NCI-H524 treated with DMSO at 0.1 percent for 48 hours (cell line): Measurements from ENCODE around the gene ALDH8A1.

Experiments used
- DNase-seq: peaks from one replicate; lab custom pipeline; 2025; lab: John Stamatoyannopoulos, UW

Gene ALDH8A1

DNA sequence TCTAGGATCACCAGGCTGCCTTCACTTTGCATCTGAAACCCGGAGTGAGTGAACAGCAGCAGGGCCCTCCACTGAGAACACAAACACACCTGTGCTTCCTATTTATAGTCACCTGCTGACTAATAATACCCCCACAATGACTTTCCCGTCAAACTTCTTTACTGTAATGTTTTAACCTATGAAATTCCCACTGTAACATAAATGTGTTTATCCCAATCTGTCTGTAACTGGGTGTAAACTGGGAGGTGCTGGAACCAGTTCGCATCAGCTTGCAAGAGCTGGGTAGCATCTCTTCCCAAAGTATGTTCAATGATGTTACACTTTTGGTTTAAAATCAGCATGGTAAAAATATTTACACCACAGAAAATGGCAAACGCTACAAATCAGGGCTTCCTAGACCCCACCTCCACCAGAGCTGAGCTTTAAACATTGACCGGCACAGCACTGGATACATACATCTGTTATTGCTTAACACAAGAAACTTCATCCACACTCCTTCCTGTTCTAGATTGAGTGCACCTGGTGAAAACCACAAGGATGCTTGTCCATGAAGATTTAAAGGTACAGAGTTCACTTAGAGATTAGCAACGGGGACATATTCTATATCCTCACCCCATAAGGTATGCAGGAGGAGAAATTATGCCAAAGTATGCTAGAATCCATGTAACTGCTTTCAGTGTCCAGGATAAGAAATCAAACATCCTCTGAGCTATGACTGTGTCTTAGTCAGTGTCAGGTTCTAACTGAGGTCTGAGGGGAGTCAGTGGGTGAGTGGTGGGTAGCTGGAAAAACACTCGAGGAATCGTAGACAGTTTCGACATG lies 79.0 kb downstream of the ALDH8A1 start:
- DNase-seq = no peak

DNA sequence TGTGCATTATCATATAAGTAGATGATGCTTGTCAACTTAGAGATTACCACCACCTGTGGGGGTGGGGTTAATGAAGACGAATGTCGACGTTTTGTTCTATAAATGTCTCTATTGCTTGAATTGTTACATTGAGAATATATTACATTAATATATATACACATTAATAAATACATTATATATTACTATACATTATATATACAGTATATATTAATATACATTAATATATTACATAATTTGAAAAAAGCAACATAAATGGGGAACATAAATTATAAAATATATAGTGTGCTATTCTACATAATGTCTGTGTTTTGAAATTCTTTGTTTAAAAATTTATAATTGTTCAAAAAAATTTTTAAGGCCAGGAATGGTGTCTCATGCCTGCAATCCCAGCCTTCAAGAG lies 81.1 kb downstream of the ALDH8A1 start:
- no peak for DNase-seq
